Astrocyte (in vitro differentiated cells and primary cell): ENCODE results near the gene FRMD4B. TPM values are rescaled to one million over a fixed set of nuclear protein-coding genes. Genes with fewer than 3 reads are reported as not detected.

ENCODE experiments used
- DNase-seq: peaks from one replicate; pipeline ENCODE4 v3.0.0-alpha.2; 2010; ENCODE audit warnings: low read depth
- FAIRE-seq: peaks from 2 replicates; lab custom pipeline; 2011; peaks lifted over from hg19 to GRCh38; lab: Jason Lieb, UNC
- H2AFZ ChIP-seq: 2 replicates; pipeline ENCODE4 v1.6.0; 2012; ENCODE audit warnings: low read depth, low read length, inconsistent platforms
- H3K27ac ChIP-seq: 2 replicates; pipeline ENCODE4 v1.5.1; 2011; ENCODE audit warnings: low read depth, low read length, inconsistent platforms
- H3K27me3 ChIP-seq: 2 replicates; pipeline ENCODE4 v1.6.0; 2011; ENCODE audit warnings: low read length, inconsistent platforms; ENCODE audit not compliant: insufficient read depth
- H3K36me3 ChIP-seq: 2 replicates; pipeline ENCODE4 v1.5.1; 2011; ENCODE audit warnings: low read length, inconsistent platforms; ENCODE audit not compliant: insufficient read depth
- H3K4me1 ChIP-seq: 2 replicates; pipeline ENCODE4 v1.5.1; 2011; ENCODE audit warnings: low read length, inconsistent platforms; ENCODE audit not compliant: insufficient read depth
- H3K4me2 ChIP-seq: 2 replicates; pipeline ENCODE4 v1.6.0; 2012; ENCODE audit warnings: low read length, inconsistent platforms
- H3K4me3 ChIP-seq: 2 replicates; pipeline ENCODE4 v1.5.1; 2011; ENCODE audit warnings: low read depth, mild to moderate bottlenecking, low read length, inconsistent platforms; ENCODE audit not compliant: insufficient read depth
- H3K79me2 ChIP-seq: 2 replicates; pipeline ENCODE4 v1.6.0; 2012; ENCODE audit warnings: mild to moderate bottlenecking, low read length, inconsistent platforms; ENCODE audit not compliant: insufficient read depth
- H3K9ac ChIP-seq: 2 replicates; pipeline ENCODE4 v1.6.0; 2012; ENCODE audit warnings: mild to moderate bottlenecking, low read length, inconsistent platforms
- H3K9me3 ChIP-seq: 2 replicates; pipeline ENCODE4 v1.5.1; 2012; ENCODE audit warnings: low read depth, mild to moderate bottlenecking, low read length, inconsistent platforms; ENCODE audit not compliant: insufficient read depth
- H4K20me1 ChIP-seq: 2 replicates; pipeline ENCODE4 v1.6.0; 2012; ENCODE audit warnings: low read length, inconsistent platforms; ENCODE audit not compliant: insufficient read depth
- H3K27ac Mint-ChIP-seq: one replicate; pipeline ENCODE4 v1.8.0; 2021; ENCODE audit warnings: mild to moderate bottlenecking, mixed read lengths; ENCODE audit not compliant: unreplicated experiment
- H3K27me3 Mint-ChIP-seq: one replicate; pipeline ENCODE4 v1.8.0; 2021; ENCODE audit warnings: low read depth, mixed read lengths; ENCODE audit not compliant: unreplicated experiment
- H3K36me3 Mint-ChIP-seq: one replicate; pipeline ENCODE4 v1.8.0; 2021; ENCODE audit warnings: low read depth, mixed read lengths; ENCODE audit not compliant: unreplicated experiment
- H3K4me1 Mint-ChIP-seq: one replicate; pipeline ENCODE4 v1.8.0; 2021; ENCODE audit warnings: low read depth, mixed read lengths; ENCODE audit not compliant: unreplicated experiment
- H3K4me3 Mint-ChIP-seq: one replicate; pipeline ENCODE4 v1.8.0; 2021; ENCODE audit warnings: mild to moderate bottlenecking, moderate library complexity, mixed read lengths; ENCODE audit not compliant: unreplicated experiment
- H3K9me3 Mint-ChIP-seq: one replicate; pipeline ENCODE4 v1.8.0; 2021; ENCODE audit warnings: mild to moderate bottlenecking, mixed read lengths; ENCODE audit not compliant: unreplicated experiment
- EZH2 ChIP-seq: IDR thresholded peaks from 2 replicates; pipeline ENCODE4 v1.6.1; 2012; ENCODE audit warnings: mild to moderate bottlenecking, low read length, inconsistent platforms; ENCODE audit not compliant: insufficient read depth
- total RNA-seq: library from RNA; stranded (reverse); gene quantifications from 2 replicates; pipeline ENCODE4 v1.2.1, GENCODE V29; 2021
- TF ChIP-seq, protein P1 (sequence below): IDR thresholded peaks from 2 replicates; pipeline ENCODE4 v1.5.1; 2011; ENCODE audit warnings: low read depth, mild to moderate bottlenecking, inconsistent platforms, low read length, moderate library complexity; ENCODE audit not compliant: insufficient read depth

The FRMD4B gene
- total RNA-seq, 1 donor from 2014 or later: 9.2 TPM

GRCh38 chr3:69376731-69377130, 9.2 kb downstream of the FRMD4B start:
- Histone ChIP-seq H3K9me3 (no peaks in the 10 kb centered on the region), H3K4me2 (no peak overlapping the region), H3K36me3 (no peaks in the 10 kb centered on the region), H3K27me3 (peaks cover 2% of the 10 kb centered on the region), H2AFZ (no peak overlapping the region), H3K27ac (no peak overlapping the region), H3K79me2 (no peaks in the 10 kb centered on the region), H3K9ac (no peak overlapping the region), H4K20me1 (no peaks in the 10 kb centered on the region), H3K4me3 (no peak overlapping the region), H3K4me1 (no peaks in the 10 kb centered on the region)
- Mint-ChIP-seq H3K27ac (no peak overlapping the region), H3K27me3 (peaks cover 7% of the 10 kb centered on the region), H3K9me3 (peaks cover 4% of the 10 kb centered on the region), H3K4me3 (no peak overlapping the region), H3K4me1 (peaks cover 1% of the 10 kb centered on the region), H3K36me3 (no peaks in the 10 kb centered on the region)
- DNase-seq: no peak
- TF ChIP-seq, protein P1, sequence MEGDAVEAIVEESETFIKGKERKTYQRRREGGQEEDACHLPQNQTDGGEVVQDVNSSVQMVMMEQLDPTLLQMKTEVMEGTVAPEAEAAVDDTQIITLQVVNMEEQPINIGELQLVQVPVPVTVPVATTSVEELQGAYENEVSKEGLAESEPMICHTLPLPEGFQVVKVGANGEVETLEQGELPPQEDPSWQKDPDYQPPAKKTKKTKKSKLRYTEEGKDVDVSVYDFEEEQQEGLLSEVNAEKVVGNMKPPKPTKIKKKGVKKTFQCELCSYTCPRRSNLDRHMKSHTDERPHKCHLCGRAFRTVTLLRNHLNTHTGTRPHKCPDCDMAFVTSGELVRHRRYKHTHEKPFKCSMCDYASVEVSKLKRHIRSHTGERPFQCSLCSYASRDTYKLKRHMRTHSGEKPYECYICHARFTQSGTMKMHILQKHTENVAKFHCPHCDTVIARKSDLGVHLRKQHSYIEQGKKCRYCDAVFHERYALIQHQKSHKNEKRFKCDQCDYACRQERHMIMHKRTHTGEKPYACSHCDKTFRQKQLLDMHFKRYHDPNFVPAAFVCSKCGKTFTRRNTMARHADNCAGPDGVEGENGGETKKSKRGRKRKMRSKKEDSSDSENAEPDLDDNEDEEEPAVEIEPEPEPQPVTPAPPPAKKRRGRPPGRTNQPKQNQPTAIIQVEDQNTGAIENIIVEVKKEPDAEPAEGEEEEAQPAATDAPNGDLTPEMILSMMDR: no peak
- TF ChIP-seq EZH2: no peak
- no peak for FAIRE-seq

- DNase-seq (no peak), FAIRE-seq (no peak)
- Histone ChIP-seq H3K4me3 (no peak overlapping the region), H2AFZ (no peak overlapping the region), H4K20me1 (no peaks in the 10 kb centered on the region), H3K27me3 (no peaks in the 10 kb centered on the region), H3K27ac (no peak overlapping the region), H3K36me3 (no peaks in the 10 kb centered on the region), H3K4me2 (no peak overlapping the region), H3K79me2 (no peaks in the 10 kb centered on the region), H3K9ac (no peak overlapping the region), H3K9me3 (no peaks in the 10 kb centered on the region), H3K4me1 (no peaks in the 10 kb centered on the region)
- no peak overlapping the region for H3K27ac Mint-ChIP-seq
- peaks cover 12% of the 10 kb centered on the region for H3K4me1 Mint-ChIP-seq
- no peaks in the 10 kb centered on the region for H3K36me3 Mint-ChIP-seq
- TF ChIP-seq, protein P1: no peak
- no peak for TF ChIP-seq EZH2
- H3K4me3 Mint-ChIP-seq: no peak overlapping the region
- H3K9me3 Mint-ChIP-seq: peaks cover 2% of the 10 kb centered on the region
- no peaks in the 10 kb centered on the region for H3K27me3 Mint-ChIP-seq
Measured at GRCh38 chr3:69371816-69372215, 14.1 kb downstream of the FRMD4B start.

- Histone ChIP-seq H3K4me2 (no peak overlapping the region), H3K9me3 (no peaks in the 10 kb centered on the region), H3K4me1 (no peaks in the 10 kb centered on the region), H3K27me3 (no peaks in the 10 kb centered on the region), H3K27ac (no peak overlapping the region), H3K4me3 (no peak overlapping the region), H3K9ac (no peak overlapping the region), H2AFZ (no peak overlapping the region), H4K20me1 (no peaks in the 10 kb centered on the region), H3K36me3 (no peaks in the 10 kb centered on the region), H3K79me2 (no peaks in the 10 kb centered on the region)
- no peak for DNase-seq
- FAIRE-seq: peak; percentile 69
- peaks cover 2% of the 10 kb centered on the region for H3K9me3 Mint-ChIP-seq
- TF ChIP-seq, protein P1: no peak
- no peak for TF ChIP-seq EZH2
- H3K4me3 Mint-ChIP-seq: no peak overlapping the region
- no peaks in the 10 kb centered on the region for H3K27me3 Mint-ChIP-seq
- no peak overlapping the region for H3K27ac Mint-ChIP-seq
- no peaks in the 10 kb centered on the region for H3K36me3 Mint-ChIP-seq
- H3K4me1 Mint-ChIP-seq: peaks cover 12% of the 10 kb centered on the region
Measured at GRCh38 chr3:69370901-69371301, 15.0 kb downstream of the FRMD4B start.
